Muscle of back (tissue), 13 donors: ENCODE results near the gene NPR2. TPM values are rescaled to one million over a fixed set of nuclear protein-coding genes. Genes with fewer than 3 reads are reported as not detected.
A peak's percentile ranks its signal among the peaks of the same experiment; 100 is the strongest.

ENCODE experiments used
- DNase-seq, 3 donors: peaks; one replicate each; pipeline versions ENCODE4 v3.0.0 to v3.0.0-alpha.2; 2013
- long read RNA-seq, 9 donors: transcript quantifications; one replicate each; lab custom pipeline, GENCODE V29; 2026
- polyA plus RNA-seq, 10 donors: library from polyadenylated mRNA; unstranded; fragments of 120-200 nt; gene quantifications; one replicate each; pipeline ENCODE4 v1.2.1, GENCODE V29; 2013; ENCODE audit not compliant: insufficient read length in 10 of 10

NPR2 gene
- 10 to 100 TPM; 21.0 to 31.5 (median 25.8) TPM for polyA plus RNA-seq
- long read RNA-seq, donor 1, partial matches to known transcripts = 8 of 44 reads
- long read RNA-seq, donor 1, other reads (novel, unspliced or antisense) = 32 of 44 reads
- long read RNA-seq, donor 2, transcript NPR2-206 (3 exons, 601 nt) = major isoform, 8 of 45 reads
- long read RNA-seq, donor 2, partial matches to known transcripts = 37 of 45 reads
- long read RNA-seq, donor 2, other reads (novel, unspliced or antisense) = 0 of 45 reads
- long read RNA-seq, donor 3, partial matches to known transcripts = 0 of 1 reads
- long read RNA-seq, donor 3, other reads (novel, unspliced or antisense) = 0 of 1 reads
- long read RNA-seq, donor 4, transcript NPR2-206 (3 exons, 601 nt) = major isoform, 5 of 7 reads
- long read RNA-seq, donor 4, partial matches to known transcripts = 0 of 7 reads
- long read RNA-seq, donor 4, other reads (novel, unspliced or antisense) = 0 of 7 reads
- long read RNA-seq, donor 5, transcript NPR2-206 (3 exons, 601 nt) = major isoform, 5 of 5 reads
- long read RNA-seq, donor 5, partial matches to known transcripts = 0 of 5 reads
- long read RNA-seq, donor 5, other reads (novel, unspliced or antisense) = 0 of 5 reads
- long read RNA-seq, donor 6, transcript NPR2-206 (3 exons, 601 nt) = major isoform, 11 of 11 reads
- long read RNA-seq, donor 6, partial matches to known transcripts = 0 of 11 reads
- long read RNA-seq, donor 6, other reads (novel, unspliced or antisense) = 0 of 11 reads
- long read RNA-seq, donor 7, transcript NPR2-206 (3 exons, 601 nt) = major isoform, 8 of 8 reads
- long read RNA-seq, donor 7, partial matches to known transcripts = 0 of 8 reads
- long read RNA-seq, donor 7, other reads (novel, unspliced or antisense) = 0 of 8 reads
- long read RNA-seq, donor 8, transcript NPR2-206 (3 exons, 601 nt) = major isoform, 6 of 6 reads
- long read RNA-seq, donor 8, partial matches to known transcripts = 0 of 6 reads
- long read RNA-seq, donor 8, other reads (novel, unspliced or antisense) = 0 of 6 reads
- long read RNA-seq, donor 9 = 0 reads

- peak in 2 of 3 donors; percentile 46 to 72 for DNase-seq
Measured at GRCh38 chr9:35791297-35791921, at the start of gene NPR2. Gene NPR2, plus strand, starts transcription at chr9:35791591. Its CDS starts 818 bp downstream, at chr9:35792409.

- no peak for DNase-seq
Measured at GRCh38 chr9:35741740-35742139, 49.7 kb upstream of the NPR2 start.

- DNase-seq = no peak
Measured at GRCh38 chr9:35743452-35743851, 47.9 kb upstream of the NPR2 start.

GRCh38 chr9:35743880-35744518 is 47.4 kb upstream of the NPR2 start:
- DNase-seq = no peak

GRCh38 chr9:35745569-35745968 is 45.8 kb upstream of the NPR2 start:
- DNase-seq = no peak

GRCh38 chr9:35746583-35746982 is 44.8 kb upstream of the NPR2 start:
- DNase-seq = no peak

- DNase-seq = no peak
Measured at GRCh38 chr9:35748242-35748857, 43.0 kb upstream of the NPR2 start.

- peak; percentile 62 to 92 (median 79) for DNase-seq
Measured at GRCh38 chr9:35748858-35749514, 42.4 kb upstream of the NPR2 start, which contains the start of the genes GBA2 and RGP1. Gene GBA2, minus strand, starts transcription at chr9:35749228. Its CDS starts 524 bp downstream, at chr9:35748704. Gene RGP1, plus strand, starts transcription at chr9:35749287. Its CDS starts 469 bp downstream, at chr9:35749756.

- DNase-seq = peak in 1 of 3 donors; percentile 38
Measured at GRCh38 chr9:35749515-35750255, 41.7 kb upstream of the NPR2 start.

- DNase-seq = no peak
Measured at GRCh38 chr9:35750256-35750531, 41.2 kb upstream of the NPR2 start.

GRCh38 chr9:35753466-35753865 is 37.9 kb upstream of the NPR2 start:
- no peak for DNase-seq

GRCh38 chr9:35754264-35754663 is 37.1 kb upstream of the NPR2 start, which contains the start of gene MSMP:
Gene MSMP, minus strand, starts transcription at chr9:35754276. Its CDS starts 147 bp downstream, at chr9:35754129.
- no peak for DNase-seq

GRCh38 chr9:35755071-35755470 is 36.3 kb upstream of the NPR2 start:
- DNase-seq = no peak

- peak; percentile 39 to 75 (median 63) for DNase-seq
Measured at GRCh38 chr9:35756275-35757225, 34.8 kb upstream of the NPR2 start.

GRCh38 chr9:35757226-35757891 is 34.0 kb upstream of the NPR2 start:
- DNase-seq = peak in 2 of 3 donors; percentile 40 to 74

GRCh38 chr9:35757892-35758275 is 33.5 kb upstream of the NPR2 start:
- DNase-seq = no peak

GRCh38 chr9:35758475-35759050 is 32.8 kb upstream of the NPR2 start:
- DNase-seq = no peak
